Measurements from ENCODE around the gene SLC39A11.

- TF ChIP-seq ZC3H10 (CRISPR knock-in tag; IDR thresholded peaks at IDR 0.05) (no peak), PPARA (CRISPR knock-in tag; IDR thresholded peaks at IDR 0.05; ENCODE audit: borderline replicate concordance) (no peak), POU6F1 (CRISPR knock-in tag; IDR thresholded peaks at IDR 0.05; ENCODE audit: borderline replicate concordance, low read depth) (no peak), TOX (CRISPR knock-in tag; IDR thresholded peaks at IDR 0.05; ENCODE audit: borderline replicate concordance) (no peak), CSRNP3 (CRISPR knock-in tag; IDR thresholded peaks at IDR 0.05) (no peak), PATZ1 (CRISPR knock-in tag; IDR thresholded peaks at IDR 0.05; ENCODE audit: borderline replicate concordance) (no peak), ISL1 (CRISPR knock-in tag; IDR thresholded peaks at IDR 0.05) (peak; percentile 84)
Measured at GRCh38 chr17:72765368-72766153, 326.9 kb downstream of the SLC39A11 start.

All from SK-N-SH treated with all-trans-retinoic acid at 6 μM for 48 hours (cell line).